ENCODE measurements around the gene CFAP68. TPM values are rescaled to one million over a fixed set of nuclear protein-coding genes. Genes with fewer than 3 reads are reported as not detected.
A peak's percentile ranks its signal among the peaks of the same experiment; 100 is the strongest.

Gene CFAP68
- total and polyA plus RNA-seq, 2 of the 8 experiments (the other 6 are each of a cell fraction or from before 2014, with no cell fraction given): 21.4 to 43.1 TPM

- TF ChIP-seq FOSL1 (IDR thresholded peaks at IDR 0.05; ENCODE audit: insufficient read depth, low read depth, low read length) (no peak), TEAD4 (IDR thresholded peaks at IDR 0.05; ENCODE audit: low read depth, low read length) (no peak), KDM1A (IDR thresholded peaks at IDR 0.05; ENCODE audit: borderline replicate concordance, low read length) (no peak), GABPA (IDR thresholded peaks at IDR 0.05; ENCODE audit: borderline replicate concordance, insufficient read depth, low read length) (no peak), CHD1 (IDR thresholded peaks at IDR 0.05; ENCODE audit: low read depth, low read length) (no peak), EP300 (IDR thresholded peaks at IDR 0.05; ENCODE audit: borderline replicate concordance in 1 of 2, low read depth in 2 of 2, low read length in 2 of 2) (no peak), TAF7 (optimal IDR thresholded peaks at IDR 0.05; ENCODE audit: borderline replicate concordance, low read depth, low read length) (no peak), SP2 (IDR thresholded peaks at IDR 0.05; ENCODE audit: low read length) (no peak), CHD2 (IDR thresholded peaks at IDR 0.05; ENCODE audit: low read length) (0 out of 2 replicates have a peak, but pooled peaks have one; percentile 18), TAF1 (IDR thresholded peaks at IDR 0.05; ENCODE audit: low read depth, low read length) (peak; percentile 79; the same call in 1 of the 2 replicates), CBX5 (IDR thresholded peaks at IDR 0.05; ENCODE audit: low read depth, low read length) (no peak), MAFK (IDR thresholded peaks at IDR 0.05; ENCODE audit: low read depth, low read length) (no peak), BRCA1 (IDR thresholded peaks at IDR 0.05; ENCODE audit: low read depth, low read length) (no peak), CEBPB (IDR thresholded peaks at IDR 0.05; ENCODE audit: low read depth, low read length) (no peak), BCL11A (IDR thresholded peaks at IDR 0.05; ENCODE audit: low read depth in 2 of 2, low read length in 2 of 2) (no peak), ASH2L (IDR thresholded peaks at IDR 0.05; ENCODE audit: low read length) (peak; percentile 70), TBP (IDR thresholded peaks at IDR 0.05; ENCODE audit: low read depth, low read length) (peak; percentile 75), CTBP2 (IDR thresholded peaks at IDR 0.05; ENCODE audit: borderline replicate concordance, insufficient read depth, insufficient read length, low read length) (no peak), RBBP5 (IDR thresholded peaks at IDR 0.05; ENCODE audit: borderline replicate concordance, low read depth, low read length) (peak; percentile 72; the same call in 1 of the 2 replicates), SIN3A (conservative IDR thresholded peaks at IDR 0.05 in 1 of 2, IDR thresholded peaks at IDR 0.05 in 1 of 2; ENCODE audit: low read depth in 1 of 2, low read length in 2 of 2) (peak in 1 of 2 experiments; percentile 22; a peak in 1 of 4 replicates), SIRT6 (IDR thresholded peaks at IDR 0.05; ENCODE audit: low read length) (no peak), JUN (IDR thresholded peaks at IDR 0.05; ENCODE audit: low read depth, low read length) (peak; percentile 89), SP4 (IDR thresholded peaks at IDR 0.05; ENCODE audit: low read length) (0 out of 2 replicates have a peak, but pooled peaks have one; percentile 52)
- TF ChIP-seq, protein P1, sequence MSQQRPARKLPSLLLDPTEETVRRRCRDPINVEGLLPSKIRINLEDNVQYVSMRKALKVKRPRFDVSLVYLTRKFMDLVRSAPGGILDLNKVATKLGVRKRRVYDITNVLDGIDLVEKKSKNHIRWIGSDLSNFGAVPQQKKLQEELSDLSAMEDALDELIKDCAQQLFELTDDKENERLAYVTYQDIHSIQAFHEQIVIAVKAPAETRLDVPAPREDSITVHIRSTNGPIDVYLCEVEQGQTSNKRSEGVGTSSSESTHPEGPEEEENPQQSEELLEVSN (IDR thresholded peaks at IDR 0.05): peak; percentile 32; the same call in 1 of the 2 replicates
Observed at GRCh38 chr11:111926505-111927391, 47.4 kb downstream of the CFAP68 start (continued).
